Neural progenitor cell (in vitro differentiated cells): Measurements from ENCODE around the gene HMCN1. TPM values are rescaled to one million over a fixed set of nuclear protein-coding genes. Genes with fewer than 3 reads are reported as not detected.

Experiments used
- DNase-seq: peaks from one replicate; pipeline ENCODE4 v3.0.0-alpha.2; 2016; ENCODE audit warnings: low spot score
- H2AFZ ChIP-seq: fragments of 200-600 bp; sonication (generic); replicated peaks from 2 replicates; pipeline ENCODE4 v1.6.1; 2016; ENCODE audit warnings: antibody characterized with exemption
- H3F3A ChIP-seq: fragments of 200-600 bp; sonication (generic); 2 replicates; pipeline ENCODE4 v1.6.1; 2016; ENCODE audit warnings: antibody characterized with exemption, low read depth
- H3K27ac ChIP-seq: fragments of 200-600 bp; sonication (generic); 2 replicates; pipeline ENCODE4 v1.5.1; 2016; ENCODE audit warnings: mild to moderate bottlenecking
- H3K27me3 ChIP-seq: fragments of 200-600 bp; sonication (generic); 2 replicates; pipeline ENCODE4 v1.6.1; 2016; ENCODE audit warnings: mild to moderate bottlenecking, moderate library complexity
- H3K36me3 ChIP-seq: fragments of 200-600 bp; sonication (generic); 2 replicates; pipeline ENCODE4 v1.5.1; 2016
- H3K4me1 ChIP-seq: fragments of 200-600 bp; sonication (generic); 2 replicates; pipeline ENCODE4 v1.6.1; 2016; ENCODE audit warnings: mixed run types
- H3K4me2 ChIP-seq: fragments of 200-600 bp; sonication (generic); 2 replicates; pipeline ENCODE4 v1.6.1; 2016
- H3K4me3 ChIP-seq: fragments of 200-600 bp; sonication (generic); 2 replicates; pipeline ENCODE4 v1.5.1; 2016
- H3K79me2 ChIP-seq: fragments of 200-600 bp; sonication (generic); 2 replicates; pipeline ENCODE4 v1.6.1; 2016; ENCODE audit warnings: low read depth
- H3K9ac ChIP-seq: fragments of 200-600 bp; sonication (generic); 2 replicates; pipeline ENCODE4 v1.6.1; 2016
- H3K9me3 ChIP-seq: fragments of 200-600 bp; sonication (generic); 2 replicates; pipeline ENCODE4 v1.5.1; 2016; ENCODE audit warnings: low read depth
- H4K20me1 ChIP-seq: fragments of 200-600 bp; sonication (generic); 2 replicates; pipeline ENCODE4 v1.6.1; 2016; ENCODE audit warnings: low read depth
- H3K27ac Mint-ChIP-seq: 3 replicates; pipeline ENCODE4 v1.8.0; 2021; ENCODE audit warnings: mixed read lengths
- H3K27me3 Mint-ChIP-seq: 2 replicates; pipeline ENCODE4 v1.8.0; 2022; ENCODE audit warnings: low read depth, mild to moderate bottlenecking, inconsistent platforms, moderate library complexity, mixed read lengths; ENCODE audit not compliant: insufficient read depth
- H3K36me3 Mint-ChIP-seq: 3 replicates; pipeline ENCODE4 v1.8.0; 2021; ENCODE audit warnings: mixed read lengths
- H3K4me1 Mint-ChIP-seq: 3 replicates; pipeline ENCODE4 v1.8.0; 2021; ENCODE audit warnings: mixed read lengths
- H3K4me3 Mint-ChIP-seq: 3 replicates; pipeline ENCODE4 v1.8.0; 2021; ENCODE audit warnings: mild to moderate bottlenecking, moderate library complexity, mixed read lengths
- H3K9me3 Mint-ChIP-seq: 3 replicates; pipeline ENCODE4 v1.8.0; 2020; ENCODE audit warnings: mixed read lengths
- EZH2 ChIP-seq: fragments of 200-600 bp; sonication (generic); IDR thresholded peaks from 2 replicates; pipeline ENCODE4 v1.6.1; 2017; ENCODE audit warnings: antibody characterized with exemption, mild to moderate bottlenecking, moderate library complexity
- EZH2phosphoT487 ChIP-seq: fragments of 200-600 bp; sonication (generic); IDR thresholded peaks from 2 replicates; pipeline ENCODE4 v1.6.1; 2017; ENCODE audit warnings: antibody characterized with exemption
- total RNA-seq: library from RNA; depleted of rRNA; stranded (reverse); fragments of >200 nt; gene quantifications from 2 replicates; pipeline ENCODE4 v1.2.3, GENCODE V29; 2015; ENCODE audit warnings: low replicate concordance
- TF ChIP-seq, protein P1 (sequence below): fragments of 200-600 bp; sonication (generic); IDR thresholded peaks from 2 replicates; pipeline ENCODE4 v1.5.1; 2017; ENCODE audit warnings: antibody characterized with exemption, mild to moderate bottlenecking

The HMCN1 gene
- total RNA-seq, 1 donor from 2014 or later, result 26.4 TPM

DNA sequence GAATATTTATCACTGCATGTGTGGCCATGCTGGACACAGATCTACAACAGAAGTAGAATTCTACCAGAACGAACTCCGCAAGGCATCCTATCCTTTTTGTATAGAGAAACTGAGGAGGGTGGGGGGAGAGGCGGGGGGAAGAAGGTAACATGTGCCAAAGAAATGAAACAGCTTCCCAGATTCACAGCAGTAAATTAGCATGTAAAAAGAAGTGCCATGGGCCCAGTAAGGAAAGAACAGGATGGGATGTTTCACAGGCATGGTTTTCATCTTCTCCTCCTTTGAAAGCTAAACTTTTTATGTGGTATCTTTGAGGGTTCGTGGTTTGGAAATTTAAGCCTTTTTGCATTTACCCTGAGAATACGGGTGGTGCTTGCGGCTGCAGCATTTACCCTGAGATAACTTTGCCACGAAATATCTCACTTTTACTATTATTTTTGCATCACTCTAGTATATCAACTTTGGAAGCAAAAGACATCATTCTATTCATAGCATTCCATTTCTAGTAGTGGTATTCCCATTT is 471.9 kb downstream of the HMCN1 start:
- no peak for DNase-seq
- H3K27me3 Mint-ChIP-seq, result peaks cover 2% of the 10 kb centered on the region
- H3K9me3 Mint-ChIP-seq, result peaks cover 6% of the 10 kb centered on the region
- H3K9ac ChIP-seq, result no peak overlapping the region
- H3K4me3 ChIP-seq, result no peak overlapping the region
- no peak overlapping the region for H3K27ac Mint-ChIP-seq
- no peaks in the 10 kb centered on the region for H3K27me3 ChIP-seq
- TF ChIP-seq EZH2, result no peak
- TF ChIP-seq EZH2phosphoT487, result no peak
- TF ChIP-seq, protein P1, sequence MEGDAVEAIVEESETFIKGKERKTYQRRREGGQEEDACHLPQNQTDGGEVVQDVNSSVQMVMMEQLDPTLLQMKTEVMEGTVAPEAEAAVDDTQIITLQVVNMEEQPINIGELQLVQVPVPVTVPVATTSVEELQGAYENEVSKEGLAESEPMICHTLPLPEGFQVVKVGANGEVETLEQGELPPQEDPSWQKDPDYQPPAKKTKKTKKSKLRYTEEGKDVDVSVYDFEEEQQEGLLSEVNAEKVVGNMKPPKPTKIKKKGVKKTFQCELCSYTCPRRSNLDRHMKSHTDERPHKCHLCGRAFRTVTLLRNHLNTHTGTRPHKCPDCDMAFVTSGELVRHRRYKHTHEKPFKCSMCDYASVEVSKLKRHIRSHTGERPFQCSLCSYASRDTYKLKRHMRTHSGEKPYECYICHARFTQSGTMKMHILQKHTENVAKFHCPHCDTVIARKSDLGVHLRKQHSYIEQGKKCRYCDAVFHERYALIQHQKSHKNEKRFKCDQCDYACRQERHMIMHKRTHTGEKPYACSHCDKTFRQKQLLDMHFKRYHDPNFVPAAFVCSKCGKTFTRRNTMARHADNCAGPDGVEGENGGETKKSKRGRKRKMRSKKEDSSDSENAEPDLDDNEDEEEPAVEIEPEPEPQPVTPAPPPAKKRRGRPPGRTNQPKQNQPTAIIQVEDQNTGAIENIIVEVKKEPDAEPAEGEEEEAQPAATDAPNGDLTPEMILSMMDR, result no peak
- no peak overlapping the region for H3K4me3 Mint-ChIP-seq
- peaks cover 31% of the 10 kb centered on the region for H3K4me1 Mint-ChIP-seq
- no peaks in the 10 kb centered on the region for H3K36me3 ChIP-seq
- peaks cover 19% of the 10 kb centered on the region for H3K4me1 ChIP-seq
- no peak overlapping the region for H2AFZ ChIP-seq
- no peaks in the 10 kb centered on the region for H3K79me2 ChIP-seq
- peaks cover 19% of the 10 kb centered on the region for H3F3A ChIP-seq
- H3K36me3 Mint-ChIP-seq, result no peaks in the 10 kb centered on the region
- H3K27ac ChIP-seq, result no peak overlapping the region
- no peaks in the 10 kb centered on the region for H3K9me3 ChIP-seq
- no peak overlapping the region for H3K4me2 ChIP-seq
- H4K20me1 ChIP-seq, result no peaks in the 10 kb centered on the region

DNA sequence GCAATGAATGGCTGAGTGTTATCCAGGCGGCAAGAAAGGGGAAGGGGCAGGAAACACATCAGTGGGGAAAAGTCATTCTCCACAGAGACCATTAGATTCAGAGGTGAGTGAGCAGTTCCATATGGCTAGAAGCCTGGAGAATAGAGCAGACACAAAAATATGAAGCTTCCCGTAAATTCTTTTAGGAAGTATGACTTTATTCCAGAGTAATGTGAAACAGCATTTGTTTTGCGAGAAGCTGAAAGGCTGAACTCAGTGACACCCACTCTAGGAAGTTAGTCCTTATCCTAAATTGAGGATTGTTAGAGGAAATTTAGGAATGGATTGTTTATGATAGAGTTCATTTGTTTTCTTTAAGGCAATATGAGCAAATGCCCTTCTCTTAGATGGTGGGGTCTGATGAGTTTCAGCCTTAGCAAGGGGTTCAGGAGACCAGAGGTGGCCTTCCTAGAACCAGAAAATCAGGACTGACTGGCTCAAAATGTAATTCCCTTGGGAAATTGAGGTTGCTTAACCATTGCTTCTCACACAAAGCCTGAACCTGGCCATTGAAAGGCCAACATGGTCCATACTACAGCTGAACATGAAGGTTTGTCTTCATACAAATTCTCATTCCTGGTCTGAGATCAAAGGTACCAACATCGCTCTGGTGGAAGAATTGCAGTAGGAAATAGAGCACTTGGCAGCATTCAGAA is 473.3 kb downstream of the HMCN1 start:
- H3K27ac ChIP-seq, result no peak overlapping the region

GRCh38 chr1:186208405-186209129 is 474.4 kb downstream of the HMCN1 start:
- Mint-ChIP-seq H3K4me1 (peaks cover 15% of the 10 kb centered on the region), H3K36me3 (no peaks in the 10 kb centered on the region), H3K4me3 (no peak overlapping the region), H3K9me3 (peaks cover 6% of the 10 kb centered on the region), H3K27me3 (no peaks in the 10 kb centered on the region), H3K27ac (no peak overlapping the region)
- Histone ChIP-seq H3K4me3 (no peak overlapping the region), H3K9me3 (no peaks in the 10 kb centered on the region), H2AFZ (no peak overlapping the region), H3K27ac (no peak overlapping the region), H3K4me1 (peaks cover 12% of the 10 kb centered on the region), H3K27me3 (no peaks in the 10 kb centered on the region), H3K9ac (no peak overlapping the region), H3K36me3 (no peaks in the 10 kb centered on the region), H3F3A (peaks cover 19% of the 10 kb centered on the region), H4K20me1 (no peaks in the 10 kb centered on the region), H3K4me2 (no peak overlapping the region), H3K79me2 (no peaks in the 10 kb centered on the region)
- TF ChIP-seq EZH2phosphoT487, result no peak
- TF ChIP-seq, protein P1, result no peak
- no peak for TF ChIP-seq EZH2
- peak; percentile 31 for DNase-seq

More for the DNA sequence above, 473.3 kb downstream of the HMCN1 start:
- Histone ChIP-seq H3K4me1 (peaks cover 12% of the 10 kb centered on the region), H3K4me2 (no peak overlapping the region), H3K4me3 (no peak overlapping the region), H3K27me3 (no peaks in the 10 kb centered on the region), H3K79me2 (no peaks in the 10 kb centered on the region), H3K9me3 (no peaks in the 10 kb centered on the region), H3K36me3 (no peaks in the 10 kb centered on the region), H3K9ac (no peak overlapping the region), H3F3A (peaks cover 19% of the 10 kb centered on the region), H4K20me1 (no peaks in the 10 kb centered on the region), H2AFZ (no peak overlapping the region)
- no peak overlapping the region for H3K4me3 Mint-ChIP-seq
- peaks cover 6% of the 10 kb centered on the region for H3K9me3 Mint-ChIP-seq
- TF ChIP-seq, protein P1, result no peak
- TF ChIP-seq EZH2 (no peak), EZH2phosphoT487 (no peak)
- no peak for DNase-seq
- no peak overlapping the region for H3K27ac Mint-ChIP-seq
- peaks cover 19% of the 10 kb centered on the region for H3K4me1 Mint-ChIP-seq
- H3K27me3 Mint-ChIP-seq, result peaks cover 2% of the 10 kb centered on the region
- no peaks in the 10 kb centered on the region for H3K36me3 Mint-ChIP-seq
